Adrenal gland (tissue), 12 donors: ENCODE results near the gene SSH3. TPM values are rescaled to one million over a fixed set of nuclear protein-coding genes. Genes with fewer than 3 reads are reported as not detected.
A peak's percentile ranks its signal among the peaks of the same experiment; 100 is the strongest.

Experiments
- DNase-seq, 7 donors: peaks; one replicate each; pipeline ENCODE4 v3.0.0-alpha.2; 2019 to 2020
- H3K27ac ChIP-seq, 5 donors: fragments of 200-600 bp; sonication (generic) in 4 of 5; 1 replicate in 3 of 5; 2 replicates in 2 of 5; pipeline versions ENCODE4 v1.5.1 to v1.8.0; 2016 to 2020; ENCODE audit warnings: mild to moderate bottlenecking in 1 of 5
- H3K27me3 ChIP-seq: fragments of 200-600 bp; 2 replicates; pipeline ENCODE4 v1.8.0; 2021
- H3K36me3 ChIP-seq, 2 donors: fragments of 200-600 bp; replicated peaks in 1 of 2; 1 replicate in 1 of 2; 2 replicates in 1 of 2; pipeline versions ENCODE4 v1.5.1 to v1.8.0; 2018 to 2022
- H3K4me1 ChIP-seq, 2 donors: fragments of 200-600 bp; replicated peaks in 1 of 2; 1 replicate in 1 of 2; 2 replicates in 1 of 2; pipeline versions ENCODE4 v1.5.1 to v1.8.0; 2018 to 2021
- H3K4me3 ChIP-seq, 4 donors: fragments of 200-600 bp; sonication (generic) in 3 of 4; one replicate each; pipeline ENCODE4 v1.5.1; 2016 to 2018
- H3K9me3 ChIP-seq, 3 donors: fragments of 200-600 bp; sonication (generic) in 1 of 3; replicated peaks in 1 of 3; 1 replicate in 2 of 3; 2 replicates in 1 of 3; pipeline versions ENCODE4 v1.5.1 to v1.8.0; 2016 to 2021
- CTCF ChIP-seq, 6 experiments: fragments of 450-650 bp in 4 of 6; fragments of 200-600 bp in 2 of 6; sonication (generic) in 1 of 6; IDR thresholded peaks; 1 replicate in 5 of 6; 2 replicates in 1 of 6; pipeline versions ENCODE4 v1.5.1 to v1.8.0; 2016 to 2021; ENCODE audit warnings: antibody characterized with exemption in 6 of 6, mild to moderate bottlenecking in 2 of 6, moderate library complexity in 1 of 6
- POLR2A ChIP-seq, 2 donors: fragments of 450-650 bp; IDR thresholded peaks; one replicate each; pipeline ENCODE4 v1.6.1; 2017; ENCODE audit warnings: antibody characterized with exemption in 2 of 2, mild to moderate bottlenecking in 2 of 2, moderate library complexity in 1 of 2
- WGBS, 4 donors: extraction: QIAGEN DNeasy Blood & Tissue Kit in 2 of 4; methylation state at CpG; one replicate each; pipeline versions ENCODE4 v1.1.5 to v1.1.7; 2013 to 2017; 5-methylcytosine and 5-hydroxymethylcytosine counted together
- intact Hi-C, 2 donors: fragments of 100-400 bp; cut with DNase I; formaldehyde crosslinking; loops; one replicate each; pipeline versions ENCODE4 v1.14.1 to v1.15.0; 2022 to 2023
- polyA plus RNA-seq, 3 donors: library from polyadenylated mRNA; stranded (reverse); fragments of 200-250 nt in 2 of 3; fragments of 350-450 nt in 1 of 3; fragmentation: Illumina TruSeq in 1 of 3; extraction: RNeasy Lipid Tissue Mini Kit (QIAGEN cat#74804) in 1 of 3; gene quantifications; one replicate each; pipeline ENCODE4 v1.2.3, GENCODE V29; 2013 to 2014
- total RNA-seq, 9 donors: library from RNA; depleted of rRNA in 4 of 9; stranded (reverse); fragments of >200 nt in 4 of 9; fragments of 120-200 nt in 1 of 9; fragmentation: NEBNext Ultra II Directional in 1 of 9; extraction: Animal tissue kit (Norgen Biotek cat#: 25700) in 1 of 9; gene quantifications; one replicate each; pipeline versions ENCODE4 v1.1.0 to v1.2.4, GENCODE V29; 2013 to 2023
- donor health status: healthy with polysubstance abuse.
- donor health status: Bipolar disorder and iron deficiency.
- donor health status: DM: yes; HTN: yes; CAD: no.
- donor health status: DM: no; HTN: no; CAD: no.
- donor health status: DM: no; HTN: no; CAD: no.
- donor health status: DM: yes; HTN: yes; CAD: no.

SSH3 gene
- total and polyA plus RNA-seq, 12 donors: 4.2 to 35.2 (median 24.6) TPM

DNA sequence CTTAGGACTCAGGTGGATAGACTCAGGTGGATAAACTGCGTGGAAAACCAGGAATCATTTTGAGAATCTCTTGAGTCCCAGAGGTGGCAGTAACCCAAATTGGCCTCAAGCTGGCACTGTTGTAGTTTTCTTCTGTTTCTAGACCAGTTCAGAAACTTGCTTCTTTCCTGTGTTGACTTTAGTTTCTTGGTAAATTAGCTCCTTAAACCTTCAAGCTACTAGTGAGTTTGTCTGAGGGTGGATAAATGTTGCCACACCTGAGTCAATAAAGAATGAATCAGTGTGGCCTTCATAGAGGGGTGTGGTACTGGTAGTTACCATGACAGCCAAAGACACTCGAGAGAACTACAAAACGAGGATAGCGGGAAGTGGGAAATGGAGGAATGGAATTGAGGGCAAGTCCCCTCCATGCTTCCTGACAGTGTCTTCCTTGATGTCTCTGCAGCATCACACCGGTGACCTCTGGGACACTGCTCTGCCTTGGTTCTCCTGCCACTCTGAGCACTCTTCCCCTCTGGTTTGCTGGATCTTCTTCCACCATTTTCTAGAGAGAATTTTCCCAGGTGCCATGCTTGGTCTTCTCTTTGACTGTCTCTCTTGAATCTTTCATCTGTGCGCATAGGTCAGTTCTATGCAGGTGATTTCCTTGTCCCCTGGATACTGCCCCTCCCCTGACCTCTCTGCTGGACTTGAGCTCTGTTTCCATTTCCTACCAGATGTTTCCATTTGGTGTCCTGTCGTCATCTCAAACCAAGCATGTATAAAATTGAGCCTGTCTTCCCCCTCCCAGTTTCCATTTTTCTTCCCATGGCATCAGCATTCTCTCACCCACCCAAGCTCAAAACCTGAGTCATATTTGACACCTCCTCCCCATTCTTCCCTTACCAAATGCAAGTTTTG is 42.8 kb downstream of the SSH3 start:
- no peak overlapping the region for H3K27ac ChIP-seq
- peak in 2 of 7 donors; percentile 46 to 61 for DNase-seq
- H3K4me1 ChIP-seq: peaks cover 0 to 6% of the 10 kb centered on the region in 2 donors
- H3K27me3 ChIP-seq: no peaks in the 10 kb centered on the region
- no peak overlapping the region for H3K4me3 ChIP-seq
- H3K9me3 ChIP-seq: no peaks in the 10 kb centered on the region
- 67 to 71% (median 70%) methylated on average over 7 of the region's 7 CpGs for WGBS, 4 donors
- intact Hi-C loops: loop anchor here in 1 of 2 donors (5.0 kb wide), 1 partner anchor 36 kb away; no protein-coding TSS in a partner anchor
- TF ChIP-seq CTCF (IDR thresholded peaks at IDR 0.05) (peak; percentile 26 to 56 (median 44)), POLR2A (IDR thresholded peaks at IDR 0.05) (no peak)
- H3K36me3 ChIP-seq: no peaks in the 10 kb centered on the region

GRCh38 chr11:67347964-67348749 is 44.8 kb downstream of the SSH3 start:
- no peaks in the 10 kb centered on the region for H3K27me3 ChIP-seq
- DNase-seq: no peak
- H3K27ac ChIP-seq: no peak overlapping the region
- peaks cover 18 to 25% of the 10 kb centered on the region in 2 donors for H3K4me1 ChIP-seq
- intact Hi-C loops: loop anchor here in 1 of 2 donors (5.0 kb wide), 1 partner anchor 34 kb away; no protein-coding TSS in a partner anchor
- WGBS, 4 donors: 69 to 83% (median 81%) methylated on average over 9 to 11 of the region's 11 CpGs
- H3K36me3 ChIP-seq: no peaks in the 10 kb centered on the region
- no peak for TF ChIP-seq CTCF (IDR thresholded peaks at IDR 0.05)
- no peak for TF ChIP-seq POLR2A (IDR thresholded peaks at IDR 0.05)
- H3K9me3 ChIP-seq: no peaks in the 10 kb centered on the region
- H3K4me3 ChIP-seq: no peak overlapping the region

DNA sequence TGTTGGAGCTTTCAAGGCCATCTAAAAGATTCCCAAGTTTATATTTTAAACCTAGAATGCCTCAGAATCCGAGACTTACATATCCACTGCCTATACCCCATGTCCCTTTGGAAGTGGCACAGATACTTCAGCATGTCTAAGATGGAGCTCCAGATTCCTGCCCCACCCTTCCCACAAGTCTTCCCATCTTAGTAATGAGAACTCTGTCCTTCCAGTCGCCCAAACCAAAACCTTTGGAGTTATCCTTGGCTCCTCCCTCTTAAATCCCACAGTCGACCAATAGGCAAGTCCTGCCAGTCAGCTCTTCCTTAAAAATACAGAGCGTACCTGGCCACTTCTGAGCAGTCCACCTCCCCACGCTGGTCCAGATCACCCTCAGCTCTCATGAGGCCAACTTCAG is 45.7 kb downstream of the SSH3 start:
- no peaks in the 10 kb centered on the region for H3K9me3 ChIP-seq
- intact Hi-C loops: loop anchor here in 1 of 2 donors (5.0 kb wide), 1 partner anchor 33 kb away; no protein-coding TSS in a partner anchor
- no peak for TF ChIP-seq POLR2A (IDR thresholded peaks at IDR 0.05)
- no peak for TF ChIP-seq CTCF (IDR thresholded peaks at IDR 0.05)
- no peak overlapping the region for H3K27ac ChIP-seq
- no peaks in the 10 kb centered on the region for H3K36me3 ChIP-seq
- no peak for DNase-seq
- peaks cover 22 to 28% of the 10 kb centered on the region in 2 donors for H3K4me1 ChIP-seq
- no peaks in the 10 kb centered on the region for H3K27me3 ChIP-seq
- H3K4me3 ChIP-seq: no peak overlapping the region
- 75 to 85% (median 83%) methylated on average over 5 of the region's 5 CpGs for WGBS, 4 donors

GRCh38 chr11:67349457-67349856 is 46.1 kb downstream of the SSH3 start:
- no peaks in the 10 kb centered on the region for H3K27me3 ChIP-seq
- DNase-seq: no peak
- H3K27ac ChIP-seq: no peak overlapping the region
- WGBS, 4 donors: 86 to 97% (median 89%) methylated on average over 2 of the region's 2 CpGs
- peaks cover 26 to 32% of the 10 kb centered on the region in 2 donors for H3K4me1 ChIP-seq
- intact Hi-C loops: loop anchor here in 1 of 2 donors (5.0 kb wide), 1 partner anchor 33 kb away; no protein-coding TSS in a partner anchor
- H3K9me3 ChIP-seq: no peaks in the 10 kb centered on the region
- H3K4me3 ChIP-seq: no peak overlapping the region
- no peak for TF ChIP-seq CTCF (IDR thresholded peaks at IDR 0.05)
- TF ChIP-seq POLR2A (IDR thresholded peaks at IDR 0.05): no peak
- H3K36me3 ChIP-seq: no peaks in the 10 kb centered on the region
